Measurements from ENCODE around the gene GANAB.
A peak's percentile ranks its signal among the peaks of the same experiment; 100 is the strongest.
"Not testable (repeated sequence)": the region's sequence is repeated elsewhere in the genome, so short reads cannot be mapped to it uniquely, and the experiment has no call there.

Gene GANAB

DNA sequence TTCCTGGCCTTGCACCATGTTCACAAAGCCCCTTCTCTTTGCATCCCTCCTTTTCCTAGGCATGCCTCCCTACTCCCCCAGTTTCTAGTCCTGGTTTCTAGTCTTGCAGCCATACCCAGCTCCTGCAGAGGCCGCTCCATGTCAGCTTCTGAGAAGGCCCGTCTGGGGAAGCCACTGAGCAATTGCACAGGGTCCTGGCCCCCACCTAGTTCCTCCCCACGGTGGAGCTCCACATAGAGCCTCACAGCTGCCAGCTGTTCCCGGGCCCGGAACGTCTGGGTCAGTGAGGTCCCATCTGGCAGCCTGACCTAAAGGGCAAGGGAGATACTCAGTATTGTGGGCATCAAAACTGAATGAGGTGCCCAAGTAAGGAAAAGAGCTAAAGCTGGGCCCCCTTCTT is 30.3 kb upstream of the GANAB start:
- Mint-ChIP-seq H3K4me1 (ENCODE audit: low read depth) (peaks cover 56% of the 10 kb centered on the region), H3K27ac (peak overlapping the region; percentile 95), H3K27me3 (no peaks in the 10 kb centered on the region), H3K36me3 (ENCODE audit: low read depth) (peaks cover 69% of the 10 kb centered on the region), H3K9me3 (no peaks in the 10 kb centered on the region), H3K4me3 (no peak overlapping the region)
- intact Hi-C loops (cut with micrococcal nuclease): no loop called here

DNA sequence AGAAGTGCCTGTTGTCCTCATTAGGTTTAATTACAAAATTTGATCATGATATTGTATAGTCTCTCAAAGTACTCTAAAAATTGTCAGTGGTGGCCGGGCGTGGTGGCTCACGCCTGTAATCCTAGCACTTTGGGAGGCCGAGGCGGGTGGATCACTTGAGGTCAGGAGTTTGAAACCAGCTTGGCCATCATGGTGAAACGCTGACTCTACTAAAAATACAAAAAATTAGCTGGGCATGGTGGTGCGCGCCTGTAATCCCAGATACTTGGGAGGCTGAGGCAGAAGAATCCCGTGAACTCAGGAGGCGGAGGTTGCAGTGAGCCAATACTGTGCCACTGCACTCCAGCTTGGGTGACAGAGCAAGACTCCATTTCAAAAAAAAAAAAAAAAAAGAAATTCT is 29.0 kb upstream of the GANAB start:
- H3K27me3 Mint-ChIP-seq; H3K4me3 Mint-ChIP-seq; intact Hi-C loops (cut with micrococcal nuclease); H3K9me3 Mint-ChIP-seq; H3K27ac Mint-ChIP-seq: not testable (repeated sequence)
- Mint-ChIP-seq H3K4me1 (ENCODE audit: low read depth) (peaks cover 59% of the 10 kb centered on the region), H3K36me3 (ENCODE audit: low read depth) (peaks cover 78% of the 10 kb centered on the region)

DNA sequence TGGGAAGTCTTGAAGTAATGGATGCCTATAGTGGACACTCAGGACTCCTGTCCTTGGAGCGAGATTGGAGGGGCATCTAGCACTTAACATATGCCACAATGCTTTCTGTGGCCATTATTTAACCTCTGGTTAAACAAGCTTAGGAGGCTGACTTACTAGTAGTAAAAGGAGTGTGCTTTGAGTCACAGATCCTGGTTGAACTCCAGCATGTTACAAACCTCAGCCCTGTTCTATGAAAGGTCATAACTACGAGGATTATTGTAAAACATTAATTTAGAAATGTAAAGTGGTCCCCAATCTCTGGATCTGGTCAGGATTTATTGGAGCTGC is 26.7 kb upstream of the GANAB start:
- no peaks in the 10 kb centered on the region for H3K9me3 Mint-ChIP-seq

DNA sequence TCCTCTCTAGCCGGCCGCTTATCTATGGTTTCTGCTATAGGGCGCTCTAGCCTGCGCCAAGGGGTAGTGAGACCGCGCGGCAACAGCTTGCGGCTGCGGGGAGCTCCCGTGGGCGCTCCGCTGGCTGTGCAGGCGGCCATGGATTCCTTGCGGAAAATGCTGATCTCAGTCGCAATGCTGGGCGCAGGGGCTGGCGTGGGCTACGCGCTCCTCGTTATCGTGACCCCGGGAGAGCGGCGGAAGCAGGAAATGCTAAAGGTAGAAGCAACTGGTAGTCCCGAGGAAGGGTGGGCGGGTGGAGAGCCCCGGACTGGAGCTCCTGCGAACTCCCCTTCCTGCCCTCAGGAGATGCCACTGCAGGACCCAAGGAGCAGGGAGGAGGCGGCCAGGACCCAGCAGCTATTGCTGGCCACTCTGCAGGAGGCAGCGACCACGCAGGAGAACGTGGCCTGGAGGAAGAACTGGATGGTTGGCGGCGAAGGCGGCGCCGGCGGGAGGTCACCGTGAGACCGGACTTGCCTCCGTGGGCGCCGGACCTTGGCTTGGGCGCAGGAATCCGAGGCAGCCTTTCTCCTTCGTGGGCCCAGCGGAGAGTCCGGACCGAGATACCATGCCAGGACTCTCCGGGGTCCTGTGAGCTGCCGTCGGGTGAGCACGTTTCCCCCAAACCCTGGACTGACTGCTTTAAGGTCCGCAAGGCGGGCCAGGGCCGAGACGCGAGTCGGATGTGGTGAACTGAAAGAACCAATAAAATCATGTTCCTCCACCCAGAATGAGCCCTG is 25.4 kb upstream of the GANAB start, which contains the start of the genes LBHD1 and UQCC3:
LBHD1 (minus strand) TSS at position 660 of the 782 bp plus-strand sequence. CDS start 2,236 bp downstream, outside the sequence.
UQCC3 (plus strand) TSS at position 66 of the 782 bp plus-strand sequence; CDS start at position 139, 73 bp downstream.
- intact Hi-C loops (cut with micrococcal nuclease): loop anchor here (5.0 kb wide), 1 partner anchor 79 kb away; the partner anchor contains the start of gene TUT1
- Mint-ChIP-seq H3K4me3 (peak within 1 kb of the TSS; percentile 95), H3K9me3 (no peaks in the 10 kb centered on the region), H3K27me3 (no peaks in the 10 kb centered on the region), H3K27ac (peak within 1 kb of the TSS; percentile 96), H3K36me3 (ENCODE audit: low read depth) (peaks cover 81% of the 10 kb centered on the region), H3K4me1 (ENCODE audit: low read depth) (peaks cover 56% of the 10 kb centered on the region)

More for the DNA sequence above, 26.7 kb upstream of the GANAB start:
- Mint-ChIP-seq H3K4me1 (ENCODE audit: low read depth) (peaks cover 61% of the 10 kb centered on the region), H3K4me3 (peak overlapping the region; percentile 95), H3K27ac (peak overlapping the region; percentile 96), H3K36me3 (ENCODE audit: low read depth) (peaks cover 84% of the 10 kb centered on the region), H3K27me3 (no peaks in the 10 kb centered on the region)
- intact Hi-C loops (cut with micrococcal nuclease): loop anchor here (5.0 kb wide), 1 partner anchor 81 kb away; the partner anchor contains the start of gene TUT1

DNA sequence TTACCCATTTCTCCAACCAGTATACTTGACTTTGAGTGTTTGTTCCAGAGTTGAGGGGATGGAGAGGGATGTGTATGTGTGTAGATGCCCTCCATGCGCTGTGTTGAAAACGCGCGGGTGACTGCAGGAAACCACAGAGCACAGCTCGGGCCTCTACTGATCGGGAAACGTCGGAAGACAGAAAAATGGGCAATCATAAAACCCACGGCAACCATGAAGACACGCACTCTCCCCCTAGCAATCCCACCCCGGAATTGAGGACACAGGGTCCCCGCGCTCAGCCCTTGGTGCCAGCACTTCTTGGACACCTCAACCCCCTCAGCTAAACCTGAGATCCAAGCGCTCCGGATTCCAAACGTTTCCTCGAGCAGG is 24.8 kb upstream of the GANAB start:
- peaks cover 81% of the 10 kb centered on the region for H3K36me3 Mint-ChIP-seq (ENCODE audit: low read depth)
- peaks cover 56% of the 10 kb centered on the region for H3K4me1 Mint-ChIP-seq (ENCODE audit: low read depth)
- H3K9me3 Mint-ChIP-seq: no peaks in the 10 kb centered on the region
- peak overlapping the region; percentile 95 for H3K4me3 Mint-ChIP-seq
- H3K27me3 Mint-ChIP-seq: no peaks in the 10 kb centered on the region
- peak overlapping the region; percentile 96 for H3K27ac Mint-ChIP-seq
- intact Hi-C loops (cut with micrococcal nuclease): loop anchor here (5.0 kb wide), 1 partner anchor 79 kb away; the partner anchor contains the start of gene TUT1

DNA sequence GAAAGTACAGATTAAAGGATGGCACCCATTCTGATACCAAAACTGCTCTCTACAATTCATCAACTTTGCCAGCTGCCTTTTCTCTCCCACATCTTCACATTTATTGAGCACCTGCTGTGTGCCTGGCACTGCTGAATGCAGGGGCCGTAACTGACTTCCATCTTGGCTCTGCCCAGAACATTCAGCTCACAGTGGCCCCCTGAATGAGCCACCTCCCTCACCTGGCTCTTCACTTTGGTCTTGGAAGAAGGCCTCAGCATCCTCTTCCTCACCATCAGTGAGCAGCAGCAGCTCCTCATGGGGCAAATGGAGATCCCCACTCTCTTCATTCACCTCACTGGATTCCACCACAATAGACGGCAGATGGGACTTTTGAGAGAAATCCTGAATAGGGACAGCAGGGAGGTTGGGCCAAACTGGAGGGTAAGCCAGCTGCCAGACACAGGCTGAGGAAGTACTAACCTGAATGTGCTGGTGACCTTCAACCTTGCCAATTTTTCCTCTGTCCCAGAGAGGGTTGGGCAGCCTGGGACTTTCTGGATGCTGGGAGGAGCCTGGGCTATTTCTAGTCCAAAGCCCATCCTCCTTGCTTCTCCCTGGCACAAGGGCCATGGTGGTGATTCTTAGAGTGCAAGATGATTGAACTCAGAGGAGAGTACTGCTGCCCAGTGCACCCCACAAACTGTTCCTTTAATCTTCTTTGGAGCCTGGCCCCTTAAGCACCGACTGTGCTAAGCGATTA is 23.2 kb upstream of the GANAB start:
- Mint-ChIP-seq H3K9me3 (no peaks in the 10 kb centered on the region), H3K4me3 (no peak overlapping the region), H3K27ac (no peak overlapping the region), H3K36me3 (ENCODE audit: low read depth) (peaks cover 81% of the 10 kb centered on the region), H3K27me3 (no peaks in the 10 kb centered on the region), H3K4me1 (ENCODE audit: low read depth) (peaks cover 51% of the 10 kb centered on the region)
- intact Hi-C loops (cut with micrococcal nuclease): loop anchor here (5.0 kb wide), 1 partner anchor 77 kb away; the partner anchor contains the start of gene TUT1

DNA sequence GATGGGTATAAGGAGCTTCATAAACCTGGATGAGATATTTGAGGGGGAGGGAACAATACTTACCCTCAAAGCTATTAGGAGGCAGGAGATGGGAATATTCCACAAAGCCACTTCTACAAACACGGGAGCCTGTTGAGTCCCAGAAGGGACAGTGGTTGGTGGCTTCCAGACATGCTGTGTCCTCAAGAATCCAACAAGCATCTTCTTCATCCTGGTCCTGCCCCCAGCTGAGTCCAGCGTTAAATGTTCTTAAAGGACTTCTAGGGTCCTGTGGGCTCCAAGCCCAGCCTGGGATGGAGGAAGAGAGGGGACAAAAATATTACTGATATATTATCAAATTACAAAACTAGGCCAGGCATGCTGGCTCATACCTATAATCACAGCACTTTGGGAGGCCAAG is 21.0 kb upstream of the GANAB start:
- H3K4me3 Mint-ChIP-seq: no peak overlapping the region
- H3K9me3 Mint-ChIP-seq: no peaks in the 10 kb centered on the region
- H3K36me3 Mint-ChIP-seq (ENCODE audit: low read depth): peaks cover 76% of the 10 kb centered on the region
- H3K27me3 Mint-ChIP-seq: no peaks in the 10 kb centered on the region
- no peak overlapping the region for H3K27ac Mint-ChIP-seq
- H3K4me1 Mint-ChIP-seq (ENCODE audit: low read depth): peaks cover 52% of the 10 kb centered on the region
- intact Hi-C loops (cut with micrococcal nuclease): no loop called here

DNA sequence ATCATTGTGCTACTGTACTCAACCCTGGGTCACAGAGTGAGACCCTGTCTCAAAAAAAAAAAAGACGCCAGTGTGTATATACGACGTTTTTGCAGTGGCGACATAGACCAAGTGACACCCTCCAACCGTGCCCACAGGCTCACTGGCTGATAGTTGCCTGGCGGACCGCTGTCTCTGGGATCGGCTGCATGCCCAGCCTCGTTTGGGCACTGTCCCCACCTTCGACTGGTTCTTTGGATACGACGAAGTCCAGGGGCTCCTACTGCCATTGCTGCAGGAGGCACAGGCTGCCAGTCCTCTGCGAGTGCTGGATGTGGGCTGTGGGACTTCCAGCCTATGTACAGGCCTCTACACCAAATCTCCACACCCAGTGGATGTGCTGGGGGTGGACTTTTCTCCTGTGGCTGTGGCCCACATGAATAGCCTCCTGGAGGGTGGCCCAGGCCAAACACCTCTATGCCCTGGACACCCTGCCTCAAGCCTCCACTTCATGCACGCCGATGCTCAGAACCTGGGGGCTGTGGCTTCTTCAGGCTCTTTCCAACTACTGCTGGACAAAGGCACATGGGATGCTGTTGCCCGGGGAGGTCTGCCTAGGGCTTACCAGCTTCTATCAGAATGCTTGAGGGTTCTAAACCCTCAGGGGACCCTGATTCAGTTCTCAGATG is 20.0 kb upstream of the GANAB start:
- intact Hi-C loops (cut with micrococcal nuclease): no loop called here
- no peaks in the 10 kb centered on the region for H3K27me3 Mint-ChIP-seq
- peaks cover 70% of the 10 kb centered on the region for H3K36me3 Mint-ChIP-seq (ENCODE audit: low read depth)
- H3K4me1 Mint-ChIP-seq (ENCODE audit: low read depth): peaks cover 45% of the 10 kb centered on the region
- H3K27ac Mint-ChIP-seq: peak overlapping the region; percentile 88
- no peaks in the 10 kb centered on the region for H3K9me3 Mint-ChIP-seq
- H3K4me3 Mint-ChIP-seq: peak overlapping the region; percentile 94

DNA sequence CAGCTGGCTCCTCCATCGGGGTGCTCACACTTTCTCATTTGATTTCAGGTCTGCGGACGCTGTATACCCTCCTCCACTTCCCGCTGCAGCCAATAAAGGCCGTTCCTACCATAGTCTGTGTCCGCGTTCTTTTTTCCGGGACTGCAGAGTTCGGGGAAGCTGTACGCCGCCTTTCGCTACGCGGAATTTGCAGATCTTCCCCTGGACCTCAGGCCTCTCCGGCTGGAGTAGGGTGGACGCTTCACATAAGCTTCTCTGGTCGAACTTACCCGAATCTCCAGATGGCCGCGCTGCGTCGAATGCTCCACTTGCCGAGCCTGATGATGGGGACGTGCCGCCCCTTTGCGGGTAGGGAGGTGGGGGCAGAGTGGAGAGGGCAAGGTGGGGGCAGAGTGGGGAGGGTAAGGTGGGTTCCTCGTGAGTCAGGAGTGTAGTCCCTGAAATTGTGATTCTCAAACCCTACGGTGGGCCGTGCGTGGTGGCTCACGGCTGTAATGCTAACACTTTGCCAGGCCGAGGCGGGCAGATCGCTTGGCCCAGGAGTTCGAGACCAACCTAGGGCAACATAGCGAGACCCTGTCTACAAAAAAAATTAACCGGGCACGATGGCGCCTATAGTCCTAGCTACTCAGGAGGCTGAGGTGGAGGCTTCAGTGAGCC is 19.3 kb upstream of the GANAB start:
- Mint-ChIP-seq H3K4me3 (peak overlapping the region; percentile 94), H3K9me3 (no peaks in the 10 kb centered on the region), H3K4me1 (ENCODE audit: low read depth) (peaks cover 39% of the 10 kb centered on the region), H3K27ac (peak overlapping the region; percentile 88), H3K36me3 (ENCODE audit: low read depth) (peaks cover 65% of the 10 kb centered on the region), H3K27me3 (no peaks in the 10 kb centered on the region)
- intact Hi-C loops (cut with micrococcal nuclease): no loop called here

DNA sequence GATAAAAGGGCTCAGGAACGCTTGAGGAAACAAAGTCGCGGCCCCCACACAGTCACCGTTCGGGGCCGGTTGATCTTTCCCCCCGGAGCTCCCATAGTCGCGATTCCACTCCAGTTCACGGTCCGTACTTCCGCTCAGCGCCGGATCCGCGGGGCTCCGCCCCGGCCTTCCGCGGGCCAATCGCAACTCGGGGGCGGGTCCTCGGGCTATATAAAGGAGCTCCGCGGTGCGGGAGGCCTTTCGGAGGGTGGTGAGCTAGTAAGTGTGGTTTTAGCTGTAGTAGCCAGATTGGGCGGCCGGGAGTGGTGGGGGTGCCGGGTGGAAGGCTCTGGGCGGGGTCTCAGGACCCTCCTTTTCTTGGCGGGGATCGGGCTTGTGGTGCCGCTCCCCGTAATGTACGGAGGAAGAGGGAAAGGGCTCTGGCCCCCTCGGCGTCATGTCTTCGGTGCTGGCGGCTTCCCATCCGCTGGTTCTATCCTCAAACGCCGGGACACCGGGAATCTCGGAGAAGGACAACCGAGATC is 18.7 kb upstream of the GANAB start, which contains the start of the genes C11orf98 and CSKMT:
C11orf98 (minus strand) TSS at position 136 of the 524 bp plus-strand sequence; CDS start at position 95, 41 bp downstream.
CSKMT (plus strand) TSS at position 238 of the 524 bp plus-strand sequence. CDS start 568 bp downstream, outside the sequence.
- Mint-ChIP-seq H3K4me3 (peak within 1 kb of the TSS; percentile 94), H3K9me3 (no peaks in the 10 kb centered on the region), H3K4me1 (ENCODE audit: low read depth) (peaks cover 35% of the 10 kb centered on the region), H3K36me3 (ENCODE audit: low read depth) (peaks cover 65% of the 10 kb centered on the region), H3K27me3 (no peaks in the 10 kb centered on the region), H3K27ac (peak within 1 kb of the TSS; percentile 88)
- intact Hi-C loops (cut with micrococcal nuclease): no loop called here

DNA sequence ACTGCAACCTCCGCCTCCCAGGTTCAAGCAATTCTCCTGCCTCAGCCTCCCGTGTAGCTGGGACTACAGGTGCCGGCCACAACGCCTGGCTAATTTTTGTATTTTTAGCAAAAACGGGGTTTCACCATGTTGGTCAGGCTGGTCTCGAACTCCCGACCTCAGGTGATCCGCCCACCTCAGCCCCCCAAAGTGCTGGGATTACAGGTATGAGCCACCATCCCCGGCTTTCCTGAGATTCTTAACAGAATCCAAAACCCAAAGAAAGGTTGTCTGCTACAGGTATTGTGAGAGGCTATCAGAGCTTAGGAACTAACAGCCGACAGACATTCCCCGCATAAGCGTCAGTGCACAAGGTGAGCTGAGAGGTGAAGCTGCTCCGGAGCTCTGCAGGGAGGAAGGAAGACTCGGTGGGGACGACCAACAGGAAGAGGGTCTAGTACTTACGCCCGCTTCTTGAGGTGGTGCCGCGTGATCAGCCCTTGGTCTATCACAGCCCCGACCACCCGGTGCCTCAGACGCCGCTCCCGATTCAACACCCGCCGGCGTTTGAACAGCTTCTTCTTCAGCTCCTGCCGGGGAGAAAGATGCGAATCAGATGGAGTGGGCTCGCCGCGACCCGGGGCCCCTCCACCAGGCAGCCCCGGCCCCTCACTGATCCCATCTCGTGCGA is 18.1 kb upstream of the GANAB start:
- intact Hi-C loops (cut with micrococcal nuclease): no loop called here
- no peaks in the 10 kb centered on the region for H3K9me3 Mint-ChIP-seq
- peaks cover 63% of the 10 kb centered on the region for H3K36me3 Mint-ChIP-seq (ENCODE audit: low read depth)
- no peaks in the 10 kb centered on the region for H3K27me3 Mint-ChIP-seq
- peak overlapping the region; percentile 88 for H3K27ac Mint-ChIP-seq
- peaks cover 29% of the 10 kb centered on the region for H3K4me1 Mint-ChIP-seq (ENCODE audit: low read depth)
- peak overlapping the region; percentile 94 for H3K4me3 Mint-ChIP-seq

DNA sequence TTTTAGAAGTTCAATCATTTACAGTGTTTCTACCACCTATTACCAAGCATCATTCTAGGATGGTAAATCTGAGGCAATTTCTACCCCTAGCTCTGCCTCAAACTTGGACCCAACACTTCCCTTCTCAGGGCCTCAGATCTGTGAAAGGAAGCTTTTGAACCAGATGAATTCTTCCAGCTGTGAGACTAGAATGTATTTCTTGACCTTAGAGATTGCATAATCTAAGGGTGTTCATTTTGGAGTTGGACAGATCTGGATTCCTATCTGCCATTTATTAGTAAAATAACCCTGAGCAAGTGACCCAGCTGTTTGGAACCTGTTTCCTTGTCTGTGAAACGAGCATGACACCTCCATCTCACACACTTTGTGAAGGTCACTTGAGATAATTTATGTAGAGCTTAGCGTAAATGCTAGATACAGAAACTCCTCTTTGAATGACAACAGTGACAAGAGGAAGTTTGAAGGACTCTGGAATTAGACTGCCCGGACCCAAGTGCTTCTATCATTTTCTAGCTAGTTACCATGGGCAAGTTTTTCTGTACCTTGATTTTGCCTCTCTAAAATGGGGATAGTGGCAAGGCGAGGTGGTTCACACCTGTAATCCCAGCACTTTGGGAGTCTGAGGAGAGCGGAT is 10.5 kb upstream of the GANAB start:
- peaks cover 13% of the 10 kb centered on the region for H3K4me1 Mint-ChIP-seq (ENCODE audit: low read depth)
- no peaks in the 10 kb centered on the region for H3K27me3 Mint-ChIP-seq
- H3K27ac Mint-ChIP-seq: no peak overlapping the region
- peaks cover 8% of the 10 kb centered on the region for H3K36me3 Mint-ChIP-seq (ENCODE audit: low read depth)
- no peaks in the 10 kb centered on the region for H3K9me3 Mint-ChIP-seq
- H3K4me3 Mint-ChIP-seq: no peak overlapping the region
- intact Hi-C loops (cut with micrococcal nuclease): no loop called here

Measured in dendritic cell treated with granulocyte-macrophage colony-stimulating factor and Interleukin-4, amounts not matched to agents 40 ng/mL and 50 ng/mL, for 4 days (primary cell).